Occipital lobe (tissue), 2 donors: Measurements from ENCODE around the gene ABHD13. TPM values are rescaled to one million over a fixed set of nuclear protein-coding genes. Genes with fewer than 3 reads are reported as not detected.
"Not testable (repeated sequence)": the region's sequence is repeated elsewhere in the genome, so short reads cannot be mapped to it uniquely, and the experiment has no call there.

Source experiments
- DNase-seq: peaks from one replicate; lab custom pipeline; 2025; lab: John Stamatoyannopoulos, UW
- total RNA-seq: library from RNA; depleted of rRNA; stranded (reverse); fragments of >200 nt; gene quantifications from one replicate; pipeline ENCODE4 v1.2.3, GENCODE V29; 2014

ABHD13 gene
- total RNA-seq, 1 donor from 2014 or later, result 19.7 TPM

GRCh38 chr13:108223687-108224503, 5.7 kb downstream of the ABHD13 start:
- no peak for DNase-seq

DNA sequence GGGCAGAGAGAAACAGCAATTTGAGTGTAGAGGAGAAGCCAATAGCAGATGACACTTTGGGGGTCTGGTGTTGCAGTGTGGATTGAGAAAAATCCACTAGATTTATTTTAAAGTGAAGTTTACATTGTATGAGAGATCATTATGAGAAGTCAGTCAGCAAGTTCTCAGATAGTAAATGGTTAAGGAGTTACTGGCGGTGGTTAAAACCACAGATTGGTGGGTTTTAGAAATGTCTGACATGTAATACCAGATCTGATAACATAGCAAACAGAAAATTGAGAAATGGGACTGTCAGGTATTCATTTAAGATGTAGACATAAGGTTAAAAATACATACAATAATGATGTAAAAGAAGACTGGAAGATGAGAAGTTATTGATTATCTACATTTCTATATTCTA, 7.2 kb downstream of the ABHD13 start:
- no peak for DNase-seq

GRCh38 chr13:108226184-108226583, 8.0 kb downstream of the ABHD13 start:
- no peak for DNase-seq

GRCh38 chr13:108227651-108228272, 9.6 kb downstream of the ABHD13 start:
- DNase-seq, result no peak

DNA sequence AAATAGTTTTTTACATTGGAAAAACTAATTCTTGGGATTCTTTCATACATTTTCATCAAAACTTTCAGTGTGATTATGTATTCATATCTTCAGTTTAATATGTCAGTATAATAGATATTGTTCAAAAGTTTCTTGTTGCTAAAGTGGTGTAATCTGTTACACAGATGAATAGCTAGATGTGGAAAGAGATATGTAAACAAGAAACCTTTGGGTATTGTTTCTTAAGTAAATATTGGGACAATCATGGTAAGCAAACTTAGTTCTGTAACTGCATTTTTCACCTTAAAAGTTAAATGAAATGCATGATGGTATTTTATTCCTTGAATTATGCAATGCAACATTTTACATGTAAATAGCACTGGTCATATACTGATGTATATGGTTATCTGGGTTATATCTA, 12.2 kb downstream of the ABHD13 start:
- DNase-seq, result no peak

DNA sequence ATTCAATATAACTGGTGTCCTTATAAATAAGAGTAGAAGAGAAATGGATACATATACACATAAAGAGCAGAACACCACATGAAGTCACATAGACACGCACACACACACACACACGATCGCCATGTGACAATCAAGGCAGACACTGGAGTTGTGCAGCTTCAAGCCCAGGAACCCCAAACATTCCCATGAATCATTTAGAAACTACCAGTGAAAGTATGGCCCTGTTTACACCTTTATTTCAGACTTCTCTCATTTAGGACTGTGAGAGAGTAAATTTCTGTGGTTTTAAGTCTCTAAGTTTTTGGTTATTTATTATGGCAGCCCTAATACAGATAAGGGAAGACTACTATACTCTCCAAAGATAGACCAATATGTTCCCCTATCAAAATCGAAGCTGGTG, 31.0 kb downstream of the ABHD13 start:
- DNase-seq, result no peak

- DNase-seq, result no peak
Measured at GRCh38 chr13:108257248-108257647, 39.1 kb downstream of the ABHD13 start.

DNA sequence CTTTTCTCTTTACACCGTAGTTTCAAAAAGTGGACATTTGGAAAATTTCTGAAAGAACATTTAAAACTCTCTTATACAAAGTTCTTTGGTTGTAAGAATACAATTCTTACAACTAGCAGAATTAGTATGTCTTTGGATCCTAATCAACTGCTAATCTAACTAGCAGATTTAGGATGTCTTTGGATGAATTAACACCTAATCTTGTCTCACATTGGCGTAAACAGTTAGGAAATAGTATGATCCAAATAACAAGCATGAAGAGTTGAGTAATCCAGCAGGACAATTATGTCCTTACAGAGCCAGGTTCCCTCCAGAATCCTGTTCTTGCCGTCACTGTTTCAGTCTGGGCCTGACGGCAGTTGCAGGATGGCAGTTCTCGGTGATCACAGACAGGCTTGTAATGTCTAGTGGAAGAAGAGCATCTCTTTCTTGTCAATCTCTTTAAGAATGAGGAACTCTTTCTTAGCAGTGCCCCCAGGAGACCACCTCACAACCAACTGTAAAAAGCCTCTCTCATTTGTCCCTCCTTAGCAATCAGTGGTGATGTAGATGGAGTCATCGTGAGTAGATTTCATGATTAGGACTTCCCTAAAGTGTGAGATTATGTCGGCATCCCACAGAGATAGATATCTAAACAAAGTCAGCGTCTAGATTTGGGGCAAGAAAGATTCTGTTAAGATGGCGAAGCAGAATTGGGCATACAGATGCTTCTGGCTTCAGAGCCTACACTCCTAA, 45.6 kb downstream of the ABHD13 start:
- no peak for DNase-seq

DNA sequence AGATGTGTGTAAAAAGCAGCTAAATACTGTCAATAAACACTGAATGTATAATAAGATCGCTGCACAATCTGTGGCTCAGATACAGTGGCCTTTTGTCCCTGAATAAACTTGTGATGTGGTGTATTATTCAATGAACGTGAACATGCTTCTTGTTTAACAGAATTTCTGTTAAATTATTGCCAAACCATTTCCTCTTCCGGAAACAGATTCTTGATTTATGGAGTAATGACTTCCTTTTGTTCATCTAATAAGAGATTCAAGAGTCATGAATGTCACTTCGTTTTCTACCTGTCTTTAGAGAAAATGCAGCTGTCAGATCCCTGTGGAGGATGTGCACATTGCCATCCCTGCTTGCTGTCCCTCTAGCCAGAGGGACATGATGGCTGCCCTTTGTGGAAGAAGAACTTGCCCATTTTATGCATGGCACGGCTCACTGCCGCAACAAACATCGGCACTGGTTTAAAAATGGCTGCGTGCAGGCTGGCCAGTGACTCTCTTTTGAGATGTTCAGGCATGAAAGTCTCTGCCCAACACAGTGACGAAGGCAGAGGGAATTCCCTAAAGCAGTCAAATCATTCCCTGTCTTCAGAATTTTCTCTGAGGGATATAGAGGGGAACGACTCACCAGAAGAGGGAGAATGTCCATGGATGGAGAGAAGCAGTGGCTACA, 48.3 kb downstream of the ABHD13 start:
- DNase-seq, result no peak

DNA sequence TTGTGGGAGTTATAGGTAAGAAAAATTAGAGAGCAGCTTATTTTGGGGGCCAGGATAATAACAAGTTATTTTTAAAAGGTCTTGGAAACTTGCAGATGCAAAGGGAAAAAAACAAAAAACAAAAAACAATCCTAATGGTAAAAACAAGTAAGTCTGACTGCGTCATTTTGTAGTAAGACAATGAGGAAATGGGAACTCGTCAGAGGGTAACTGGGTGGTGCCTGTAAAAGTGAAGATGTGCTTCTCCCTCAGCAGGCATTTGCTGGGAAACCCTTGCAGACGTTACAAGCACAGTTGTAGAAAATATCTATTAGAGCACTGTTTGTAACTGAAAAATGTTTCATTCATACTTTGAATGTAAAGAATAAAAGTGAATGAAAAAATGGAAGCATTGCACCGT, 49.2 kb downstream of the ABHD13 start:
- DNase-seq, result no peak

DNA sequence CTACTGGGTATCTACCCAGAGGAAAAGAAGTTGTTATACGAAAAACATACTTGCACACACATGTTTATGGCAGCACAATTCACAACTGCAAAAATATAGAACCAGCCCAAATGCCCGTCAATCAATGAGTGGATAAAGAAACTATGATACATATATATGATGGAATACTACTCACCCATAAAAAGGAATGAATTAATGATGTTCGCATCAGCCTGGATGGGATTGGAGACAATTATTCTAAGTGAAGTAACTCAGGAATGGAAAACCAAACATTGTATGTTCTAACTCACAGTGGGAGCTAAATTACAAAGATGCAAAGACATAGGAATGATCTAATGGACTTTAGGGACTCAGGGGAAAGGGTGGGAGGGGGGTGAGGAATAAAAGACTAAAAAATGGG, 49.7 kb downstream of the ABHD13 start:
- not testable (repeated sequence) for DNase-seq

GRCh38 chr13:108268466-108269112, 50.4 kb downstream of the ABHD13 start:
- no peak for DNase-seq

- DNase-seq, result no peak
Measured at GRCh38 chr13:108269601-108270328, 51.6 kb downstream of the ABHD13 start, which contains the start of gene TNFSF13B. Gene TNFSF13B (plus strand): TSS chr13:108269718. CDS start chr13:108269896, 178 bp downstream.

DNA sequence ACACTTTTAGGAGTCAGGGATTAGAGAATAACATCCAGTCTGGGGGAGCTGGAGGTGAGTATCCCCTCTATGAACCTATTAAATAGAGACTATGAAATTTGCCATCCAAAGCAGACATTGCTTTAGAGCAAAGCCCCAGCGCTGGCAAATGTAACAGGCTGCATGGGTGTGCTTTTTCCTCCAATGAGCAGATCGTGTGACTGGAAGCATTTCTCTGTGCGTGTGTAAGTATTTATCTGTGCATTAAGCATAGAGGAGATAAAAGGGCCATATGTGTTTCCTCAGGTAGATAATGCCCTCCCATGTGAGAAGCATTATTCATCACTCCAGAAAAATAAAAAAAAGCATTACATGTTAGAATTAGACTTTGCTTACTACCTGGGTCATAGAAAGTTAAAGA, 52.2 kb downstream of the ABHD13 start:
- no peak for DNase-seq

DNA sequence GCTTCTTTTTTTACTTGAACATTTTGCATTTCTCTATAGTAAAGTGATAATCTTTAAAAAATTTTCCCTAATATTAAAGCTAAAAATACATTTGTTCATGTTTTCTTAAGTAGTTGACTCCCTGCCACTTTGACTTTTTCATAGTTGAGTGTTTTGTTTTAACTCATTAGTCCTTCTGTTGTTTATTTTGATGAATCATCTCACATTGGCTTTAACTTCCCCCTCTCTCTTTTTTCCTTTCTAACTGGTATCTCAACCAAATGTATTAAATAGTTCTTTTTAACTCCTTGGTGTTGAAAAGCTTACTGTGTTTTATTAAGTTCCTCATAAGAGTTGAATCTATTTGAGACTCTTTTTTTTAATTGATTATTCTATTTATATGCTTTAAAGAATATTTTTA, 54.1 kb downstream of the ABHD13 start:
- DNase-seq, result no peak

DNA sequence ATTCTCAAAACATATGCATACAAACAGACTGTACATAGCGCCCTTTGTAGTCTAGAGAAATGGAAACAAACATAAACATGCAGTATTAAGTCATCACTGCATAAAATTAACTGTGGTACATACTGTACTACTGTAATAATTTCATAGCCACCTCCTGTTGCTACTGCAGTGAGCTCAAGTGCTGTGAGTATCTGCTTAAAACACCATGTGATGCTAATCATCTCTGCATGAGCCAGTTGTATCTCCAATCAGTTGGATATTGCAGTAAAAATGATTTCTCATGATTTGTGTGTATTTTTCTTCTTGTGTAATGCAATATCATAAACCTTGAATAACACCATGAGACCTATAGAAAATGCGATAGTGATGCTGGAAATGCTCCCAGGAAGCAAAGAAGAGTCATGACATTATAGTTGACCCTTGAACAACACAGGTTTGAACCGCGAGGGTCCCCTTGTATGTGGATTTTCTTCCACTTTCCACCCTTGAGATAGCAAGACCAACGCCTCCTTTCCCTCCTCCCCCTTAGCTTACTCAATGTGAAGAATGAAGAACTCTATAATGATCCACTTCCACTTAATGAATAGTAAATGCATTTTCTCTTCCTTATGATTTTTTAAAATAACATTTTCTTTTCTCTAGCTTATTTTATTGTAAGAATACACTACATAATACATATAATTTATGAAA, 55.4 kb downstream of the ABHD13 start:
- DNase-seq, result no peak

DNA sequence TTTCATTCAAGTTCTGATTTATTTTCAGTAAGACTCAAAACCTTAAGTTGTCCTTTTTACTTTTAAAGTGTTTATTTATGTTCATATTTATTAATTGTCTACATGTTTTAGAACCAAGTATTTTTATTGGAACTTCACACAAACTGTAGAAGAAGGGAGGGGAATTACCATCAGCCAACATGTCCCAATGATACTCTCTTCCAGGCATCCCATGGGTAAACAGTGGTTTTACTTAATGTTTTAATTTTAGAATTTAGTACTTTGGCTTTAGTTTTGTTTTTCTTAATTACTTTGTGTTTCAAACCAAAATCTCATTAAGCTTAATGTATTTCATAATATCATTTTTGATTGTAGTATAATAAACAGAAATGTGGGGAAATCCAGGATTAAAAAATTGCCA, 56.5 kb downstream of the ABHD13 start:
- no peak for DNase-seq

DNA sequence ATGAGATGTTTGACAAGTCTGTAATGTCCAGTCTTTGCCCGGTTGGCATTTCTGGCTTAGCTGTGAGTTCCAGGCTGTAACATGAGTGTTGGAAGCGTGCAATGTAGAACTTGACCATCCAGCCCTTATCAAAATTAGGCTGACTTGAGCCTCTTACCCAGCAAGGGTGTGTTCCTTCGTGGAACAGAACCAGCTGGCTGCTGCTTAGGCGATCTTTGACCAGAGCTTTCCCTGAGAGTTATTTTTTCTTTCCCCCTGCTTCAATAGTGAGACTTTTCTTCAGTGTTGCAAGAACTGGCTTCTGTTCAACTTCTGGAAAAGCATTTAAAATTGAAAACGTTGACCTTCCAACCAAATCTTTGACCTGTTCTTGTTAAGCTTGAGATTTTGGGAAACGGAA, 57.9 kb downstream of the ABHD13 start:
- DNase-seq, result no peak

GRCh38 chr13:108278466-108278865, 60.3 kb downstream of the ABHD13 start:
- DNase-seq, result no peak

DNA sequence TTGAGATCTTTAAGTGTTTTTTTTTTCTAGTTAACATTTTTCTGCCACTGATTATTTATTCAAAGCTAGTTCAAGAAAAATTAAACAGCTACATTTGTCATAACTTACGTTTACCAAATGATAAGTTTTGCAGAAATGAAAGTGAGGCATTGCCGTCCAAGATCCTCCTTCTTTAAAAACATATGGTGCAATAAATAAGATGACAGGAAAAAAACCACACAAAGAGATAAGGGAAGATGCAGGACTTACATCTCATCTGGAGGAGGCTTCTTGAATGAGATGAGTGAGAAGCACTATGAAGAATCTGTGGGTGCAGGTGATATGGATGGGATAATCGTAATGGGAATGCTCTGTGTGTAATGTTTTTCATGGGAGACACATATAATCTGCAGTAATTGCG, 63.7 kb downstream of the ABHD13 start:
- DNase-seq, result no peak
